Heart right ventricle (tissue), 16 donors: ENCODE results near the gene HDHD5. TPM values are rescaled to one million over a fixed set of nuclear protein-coding genes. Genes with fewer than 3 reads are reported as not detected.

Experiments
- ATAC-seq, 8 donors: fragments of 200-7000 bp; cut with Tn5 transposase; one replicate each; pipeline ENCODE4 v1.9.1; 2020; ENCODE audit warnings: mild to moderate bottlenecking in 8 of 8, moderate library complexity in 8 of 8, moderate number of reproducible peaks in 1 of 8
- DNase-seq, 2 donors: peaks; one replicate each; pipeline ENCODE4 v3.0.0-alpha.2; 2020
- H3K27ac ChIP-seq, 10 donors: fragments of 200-600 bp; sonication (generic) in 2 of 10; one replicate each; pipeline versions ENCODE4 v1.5.0 to v1.8.0; 2020 to 2022; ENCODE audit warnings: mild to moderate bottlenecking in 3 of 10
- H3K27me3 ChIP-seq, 7 donors: fragments of 200-600 bp; one replicate each; pipeline ENCODE4 v1.8.0; 2021 to 2022; ENCODE audit warnings: mild to moderate bottlenecking in 2 of 7
- H3K36me3 ChIP-seq, 9 donors: fragments of 200-600 bp; sonication (generic) in 1 of 9; one replicate each; pipeline versions ENCODE4 v1.5.0 to v1.8.0; 2020 to 2022; ENCODE audit warnings: mild to moderate bottlenecking in 2 of 9
- H3K4me1 ChIP-seq, 9 donors: fragments of 200-600 bp; sonication (generic) in 1 of 9; one replicate each; pipeline versions ENCODE4 v1.5.0 to v1.8.0; 2020 to 2022; ENCODE audit warnings: mild to moderate bottlenecking in 4 of 9
- H3K4me3 ChIP-seq, 10 donors: fragments of 200-600 bp; sonication (generic) in 2 of 10; one replicate each; pipeline versions ENCODE4 v1.5.0 to v1.8.0; 2020 to 2022; ENCODE audit warnings: mild to moderate bottlenecking in 7 of 10, moderate library complexity in 2 of 10
- H3K9me3 ChIP-seq, 11 donors: fragments of 200-600 bp in 10 of 11; sonication (generic) in 2 of 11; one replicate each; pipeline versions ENCODE4 v1.5.0 to v1.8.0; 2013 to 2022; ENCODE audit warnings: mild to moderate bottlenecking in 2 of 11, control low read depth in 1 of 11, moderate library complexity in 1 of 11
- CTCF ChIP-seq, 9 donors: fragments of 200-600 bp; sonication (generic) in 2 of 9; IDR thresholded peaks; one replicate each; pipeline versions ENCODE4 v1.5.0 to v1.8.0; 2021 to 2022; ENCODE audit warnings: antibody characterized with exemption in 9 of 9, mild to moderate bottlenecking in 5 of 9, moderate library complexity in 1 of 9
- WGBS, 2 donors: extraction: QIAGEN DNeasy Blood & Tissue Kit; methylation state at CpG; one replicate each; pipeline ENCODE4 v1.1.7; 2013; ENCODE audit warnings: inconsistent platforms in 1 of 2; 5-methylcytosine and 5-hydroxymethylcytosine counted together
- intact Hi-C, 10 donors: fragments of 100-400 bp; cut with DNase I; formaldehyde crosslinking; loops; one replicate each; pipeline versions ENCODE4 v1.11.1 to v1.14.2; 2022
- polyA plus RNA-seq, 2 donors: library from polyadenylated mRNA; stranded (reverse); fragments of 200-250 nt; gene quantifications; one replicate each; pipeline ENCODE4 v1.2.3, GENCODE V29; 2013
- total RNA-seq, 10 donors: library from RNA; stranded (reverse); fragmentation: NEBNext Ultra II Directional in 3 of 10; extraction: Animal tissue kit (Norgen Biotek cat#: 25700) in 3 of 10; gene quantifications; one replicate each; pipeline versions ENCODE4 v1.2.1 to v1.2.4, GENCODE V29; 2021 to 2023
- donor health status: Arrhythmogenic right ventricular cardiomyopathy.
- donor health status: ischemic (EF 13 %, LVEDD 7.1; RV severe dilation, severe dysfunction).
- donor health status: healthy with polysubstance abuse.
- donor health status: DM: no; HTN: yes; CAD: no.
- donor health status: DM: no; HTN: no; CAD: no.
- donor health status: ischemic (EF 25% LVEDD 6.9; RV normal size, moderate dysfunction).
- donor health status: ischemic (EF 25% LVEDD 5.7; RV mildly dilated, moderate dysfunction).
- donor health status: healthy.
- donor health status: DM: yes; HTN: yes; CAD: no.
- donor health status: Ischemic cardiomyopathy.
- donor health status: ischemic (EF 35%, LVEDD 5.7; RV mildly dilated, moderate dysfunction).
- donor health status: nonischemic (EF 11% LVEDD 7.7; RV severe dilation, severe dysfunction).
- donor health status: DM: yes; HTN: yes; CAD: no.
- donor health status: PGD.
- donor health status: ischemic (EF 29% LVEDD 5.4; RV normal size, mild dysfunction).
- donor health status: nonischemic (EF 23%, LVEDD 6.1; RV moderate dilation, normal function).

Gene HDHD5
- total and polyA plus RNA-seq, 12 donors, result 23.6 to 60.4 (median 50.3) TPM

GRCh38 chr22:17116572-17117330, 42.3 kb downstream of the HDHD5 start:
- H3K4me1 ChIP-seq, result peaks cover 3 to 72% (median 20%) of the 10 kb centered on the region in 9 donors
- no peaks in the 10 kb centered on the region for H3K9me3 ChIP-seq
- WGBS, 2 donors, result 55 to 67% methylated on average over 6 of the region's 6 CpGs
- no peaks in the 10 kb centered on the region for H3K36me3 ChIP-seq
- peak overlapping the region in 2 of 10 donors; percentile 22 to 81 for H3K27ac ChIP-seq
- TF ChIP-seq CTCF (IDR thresholded peaks at IDR 0.05), result no peak
- peaks cover 0 to 18% (median 0%) of the 10 kb centered on the region in 7 donors for H3K27me3 ChIP-seq
- DNase-seq (no peak), ATAC-seq (peak in 1 of 8 donors; percentile 25)
- intact Hi-C loops, result loop anchor here in 2 of 10 donors (5.0 to 10.0 kb wide), 2 partner anchors 48 to 56 kb away; no protein-coding TSS in a partner anchor
- H3K4me3 ChIP-seq, result no peak overlapping the region

- H3K27ac ChIP-seq, result peak overlapping the region in 1 of 10 donors; percentile 81
- no peak for TF ChIP-seq CTCF (IDR thresholded peaks at IDR 0.05)
- peaks cover 3 to 69% (median 17%) of the 10 kb centered on the region in 9 donors for H3K4me1 ChIP-seq
- ATAC-seq, result no peak
- H3K36me3 ChIP-seq, result peaks cover 0 to 4% (median 0%) of the 10 kb centered on the region in 9 donors
- WGBS, 2 donors, result 72 to 81% methylated on average over 5 of the region's 5 CpGs
- H3K9me3 ChIP-seq, result no peaks in the 10 kb centered on the region
- H3K4me3 ChIP-seq, result no peak overlapping the region
- intact Hi-C loops, result loop anchor here in 2 of 10 donors (5.0 to 10.0 kb wide), 2 partner anchors 49 to 56 kb away; no protein-coding TSS in a partner anchor
- DNase-seq, result no peak
- peaks cover 0 to 12% (median 0%) of the 10 kb centered on the region in 7 donors for H3K27me3 ChIP-seq
Observed at GRCh38 chr22:17115945-17116565, 43.0 kb downstream of the HDHD5 start.

- H3K36me3 ChIP-seq, result peaks cover 0 to 9% (median 0%) of the 10 kb centered on the region in 9 donors
- H3K4me1 ChIP-seq, result peaks cover 3 to 70% (median 17%) of the 10 kb centered on the region in 9 donors
- peaks cover 0 to 7% (median 0%) of the 10 kb centered on the region in 7 donors for H3K27me3 ChIP-seq
- intact Hi-C loops, result loop anchor here in 2 of 10 donors (5.0 to 10.0 kb wide), 2 partner anchors 50 to 57 kb away; no protein-coding TSS in a partner anchor
- H3K4me3 ChIP-seq, result no peak overlapping the region
- TF ChIP-seq CTCF (IDR thresholded peaks at IDR 0.05), result no peak
- peak overlapping the region in 1 of 10 donors; percentile 81 for H3K27ac ChIP-seq
- no peak for ATAC-seq
- H3K9me3 ChIP-seq, result no peaks in the 10 kb centered on the region
- 56 to 65% methylated on average over 4 of the region's 4 CpGs for WGBS, 2 donors
- DNase-seq, result no peak
Observed at GRCh38 chr22:17115236-17115635, 43.8 kb downstream of the HDHD5 start.

- intact Hi-C loops, result loop anchor here in 2 of 10 donors (5.0 to 10.0 kb wide), 2 partner anchors 50 to 57 kb away; no protein-coding TSS in a partner anchor
- peaks cover 3 to 73% (median 17%) of the 10 kb centered on the region in 9 donors for H3K4me1 ChIP-seq
- H3K9me3 ChIP-seq, result no peaks in the 10 kb centered on the region
- peaks cover 0 to 6% (median 0%) of the 10 kb centered on the region in 7 donors for H3K27me3 ChIP-seq
- H3K4me3 ChIP-seq, result no peak overlapping the region
- ATAC-seq (no peak), DNase-seq (no peak)
- no peak for TF ChIP-seq CTCF (IDR thresholded peaks at IDR 0.05)
- 84 to 85% methylated on average over 9 of the region's 9 CpGs for WGBS, 2 donors
- H3K27ac ChIP-seq, result peak overlapping the region in 1 of 10 donors; percentile 81
- peaks cover 0 to 13% (median 1%) of the 10 kb centered on the region in 9 donors for H3K36me3 ChIP-seq
Observed at GRCh38 chr22:17114898-17115235, 44.2 kb downstream of the HDHD5 start.
